Hepatocyte (in vitro differentiated cells): ENCODE data around the gene RCN1. TPM values are rescaled to one million over a fixed set of nuclear protein-coding genes. Genes with fewer than 3 reads are reported as not detected.

Experiments used
- DNase-seq: peaks from one replicate; pipeline ENCODE4 v3.0.0-alpha.2; 2016; ENCODE audit warnings: low spot score
- H2AFZ ChIP-seq: fragments of 200-600 bp; sonication (generic); 2 replicates; pipeline ENCODE4 v1.6.0; 2016; ENCODE audit warnings: antibody characterized with exemption, mild to moderate bottlenecking
- H3K27ac ChIP-seq: fragments of 200-600 bp; sonication (generic); 2 replicates; pipeline ENCODE4 v1.5.1; 2016; ENCODE audit warnings: mild to moderate bottlenecking
- H3K27me3 ChIP-seq: fragments of 200-600 bp; sonication (generic); 2 replicates; pipeline ENCODE4 v1.6.1; 2016
- H3K36me3 ChIP-seq: fragments of 200-600 bp; sonication (generic); replicated peaks from 2 replicates; pipeline ENCODE4 v1.5.1; 2016; ENCODE audit warnings: low read depth; ENCODE audit not compliant: insufficient read depth
- H3K4me1 ChIP-seq: fragments of 200-600 bp; sonication (generic); 2 replicates; pipeline ENCODE4 v1.5.1; 2016; ENCODE audit warnings: mild to moderate bottlenecking, moderate library complexity; ENCODE audit not compliant: insufficient read depth
- H3K4me2 ChIP-seq: fragments of 200-600 bp; sonication (generic); 2 replicates; pipeline ENCODE4 v1.6.0; 2016
- H3K4me3 ChIP-seq: fragments of 200-600 bp; sonication (generic); 2 replicates; pipeline ENCODE4 v1.5.1; 2016; ENCODE audit warnings: mild to moderate bottlenecking
- H3K79me2 ChIP-seq: fragments of 200-600 bp; sonication (generic); 2 replicates; pipeline ENCODE4 v1.6.0; 2017; ENCODE audit warnings: mild to moderate bottlenecking
- H3K9me2 ChIP-seq: fragments of 200-600 bp; sonication (generic); replicated peaks from 2 replicates; pipeline ENCODE4 v1.6.0; 2017; ENCODE audit warnings: mild to moderate bottlenecking; ENCODE audit not compliant: insufficient read depth
- H3K9me3 ChIP-seq: fragments of 200-600 bp; sonication (generic); 2 replicates; pipeline ENCODE4 v1.5.1; 2016; ENCODE audit warnings: low read depth, mild to moderate bottlenecking
- H4K20me1 ChIP-seq: fragments of 200-600 bp; sonication (generic); 2 replicates; pipeline ENCODE4 v1.6.0; 2016; ENCODE audit warnings: mild to moderate bottlenecking; ENCODE audit not compliant: insufficient read depth, poor library complexity, severe bottlenecking
- CTCF ChIP-seq: fragments of 200-600 bp; sonication (generic); IDR thresholded peaks from 2 replicates; pipeline ENCODE4 v1.5.1; 2016; ENCODE audit warnings: antibody characterized with exemption, mild to moderate bottlenecking; ENCODE audit not compliant: poor library complexity
- EZH2 ChIP-seq: fragments of 200-600 bp; sonication (generic); IDR thresholded peaks from 2 replicates; pipeline ENCODE4 v1.6.1; 2016; ENCODE audit warnings: antibody characterized with exemption, mild to moderate bottlenecking, borderline replicate concordance
- EZH2phosphoT487 ChIP-seq: fragments of 200-600 bp; sonication (generic); IDR thresholded peaks from one replicate; pipeline ENCODE4 v1.6.1; 2018; ENCODE audit warnings: antibody characterized with exemption, mild to moderate bottlenecking, low read depth, moderate library complexity; ENCODE audit not compliant: unreplicated experiment, severe bottlenecking
- WGBS: methylation state at CpG from one replicate; pipeline ENCODE4 v1.1.6; 2016; ENCODE audit warnings: low lambda C conversion rate; ENCODE audit errors: missing lambda C conversion rate; 5-methylcytosine and 5-hydroxymethylcytosine counted together
- polyA plus RNA-seq: library from polyadenylated mRNA; unstranded; fragments of >200 nt; fragmentation: Nextera tagmentation; extraction: Ambion mirVana; gene quantifications from 2 replicates; pipeline ENCODE4 v1.2.1, GENCODE V29; 2016
- total RNA-seq: library from RNA; depleted of rRNA; stranded (reverse); fragments of >200 nt; gene quantifications from 2 replicates; pipeline ENCODE4 v1.2.3, GENCODE V29; 2014

Gene RCN1
- total and polyA plus RNA-seq, 2 experiments from 2014 or later: 258 to 412 TPM

- TF ChIP-seq EZH2 (no peak), CTCF (no peak), EZH2phosphoT487 (no peak)
Observed at GRCh38 chr11:32152216-32152615, 61.3 kb downstream of the RCN1 start.

GRCh38 chr11:32152821-32153220 lies 61.9 kb downstream of the RCN1 start:
- Histone ChIP-seq H4K20me1 (no peaks in the 10 kb centered on the region), H3K27me3 (peaks cover 5% of the 10 kb centered on the region), H3K4me3 (no peak overlapping the region), H3K4me2 (no peak overlapping the region), H3K9me3 (no peaks in the 10 kb centered on the region), H3K9me2 (no peaks in the 10 kb centered on the region), H3K4me1 (no peaks in the 10 kb centered on the region), H2AFZ (no peak overlapping the region), H3K79me2 (no peaks in the 10 kb centered on the region), H3K36me3 (no peaks in the 10 kb centered on the region), H3K27ac (no peak overlapping the region)
- WGBS: 57% methylated on average over 3 of the region's 3 CpGs
- TF ChIP-seq EZH2phosphoT487: no peak
- no peak for TF ChIP-seq CTCF
- no peak for TF ChIP-seq EZH2
- no peak for DNase-seq

More at GRCh38 chr11:32152216-32152615, 61.3 kb downstream of the RCN1 start:
- Histone ChIP-seq H3K4me1 (no peaks in the 10 kb centered on the region), H4K20me1 (no peaks in the 10 kb centered on the region), H2AFZ (no peak overlapping the region), H3K9me2 (no peaks in the 10 kb centered on the region), H3K4me2 (no peak overlapping the region), H3K9me3 (no peaks in the 10 kb centered on the region), H3K27ac (no peak overlapping the region), H3K36me3 (no peaks in the 10 kb centered on the region), H3K79me2 (no peaks in the 10 kb centered on the region), H3K27me3 (peaks cover 5% of the 10 kb centered on the region), H3K4me3 (no peak overlapping the region)
- 71% methylated on average over 9 of the region's 9 CpGs for WGBS
- DNase-seq: no peak

GRCh38 chr11:32153747-32154146 lies 62.9 kb downstream of the RCN1 start:
- 80% methylated on average over 1 of the region's 1 CpG for WGBS
- Histone ChIP-seq H3K36me3 (no peaks in the 10 kb centered on the region), H3K4me2 (no peak overlapping the region), H2AFZ (no peak overlapping the region), H3K9me3 (no peaks in the 10 kb centered on the region), H3K4me3 (no peak overlapping the region), H3K4me1 (no peaks in the 10 kb centered on the region), H3K79me2 (no peaks in the 10 kb centered on the region), H4K20me1 (no peaks in the 10 kb centered on the region), H3K27me3 (peaks cover 5% of the 10 kb centered on the region), H3K9me2 (no peaks in the 10 kb centered on the region), H3K27ac (no peak overlapping the region)
- TF ChIP-seq CTCF (no peak), EZH2phosphoT487 (no peak), EZH2 (no peak)
- no peak for DNase-seq

DNA sequence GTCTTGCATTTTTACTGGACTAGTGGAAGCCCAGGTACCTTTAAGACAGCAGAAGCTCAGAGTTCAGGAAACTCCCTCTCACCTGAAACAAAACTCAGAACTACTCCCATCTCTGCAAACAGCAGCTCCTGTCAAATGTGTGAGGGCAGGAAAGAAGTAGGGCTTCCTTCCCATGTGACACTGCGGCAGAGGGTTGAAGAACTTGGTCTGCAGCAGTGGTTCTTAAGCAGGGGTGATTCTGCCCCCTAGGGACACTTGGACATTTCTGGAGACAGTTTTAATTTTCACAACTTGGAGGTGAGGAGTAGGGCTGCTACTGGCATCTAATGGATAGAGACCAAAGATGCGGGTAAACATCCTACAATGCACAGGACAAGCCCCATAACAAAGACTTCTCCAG lies 63.4 kb downstream of the RCN1 start:
- H3K36me3 ChIP-seq: no peaks in the 10 kb centered on the region
- no peak overlapping the region for H3K27ac ChIP-seq
- TF ChIP-seq EZH2 (no peak), CTCF (peak; percentile 6)
- 75% methylated on average over 2 of the region's 2 CpGs for WGBS
- no peak for DNase-seq
- H3K9me2 ChIP-seq: no peaks in the 10 kb centered on the region
- no peaks in the 10 kb centered on the region for H3K79me2 ChIP-seq
- H3K27me3 ChIP-seq: peaks cover 5% of the 10 kb centered on the region
- no peaks in the 10 kb centered on the region for H3K9me3 ChIP-seq
- no peak overlapping the region for H2AFZ ChIP-seq
- no peak overlapping the region for H3K4me2 ChIP-seq
- no peaks in the 10 kb centered on the region for H4K20me1 ChIP-seq
- no peak overlapping the region for H3K4me3 ChIP-seq
- no peaks in the 10 kb centered on the region for H3K4me1 ChIP-seq
